DND-41 (cell line): ENCODE data around the gene HSPA2.
A peak's percentile ranks its signal among the peaks of the same experiment; 100 is the strongest.

ENCODE experiments used
- ATAC-seq: fragments of 200-7000 bp; cut with Tn5 transposase; 3 replicates; pipeline ENCODE4 v1.9.1; 2021; ENCODE audit warnings: low read depth; ENCODE audit not compliant: insufficient read depth
- DNase-seq: peaks from one replicate; pipeline ENCODE4 v3.0.0-alpha.2; 2020
- H2AFZ ChIP-seq: 2 replicates; pipeline ENCODE4 v1.6.0; 2012; ENCODE audit warnings: low read depth, low read length
- H3K27ac ChIP-seq: 2 replicates; pipeline ENCODE4 v1.5.1; 2012; ENCODE audit warnings: low read length, inconsistent platforms
- H3K27me3 ChIP-seq: fragments of 200-600 bp; sonication (generic); 2 replicates; pipeline ENCODE4 v1.6.0; 2012; ENCODE audit warnings: low read length, mild to moderate bottlenecking, inconsistent platforms; ENCODE audit not compliant: insufficient read depth, poor library complexity
- H3K36me3 ChIP-seq: 2 replicates; pipeline ENCODE4 v1.5.1; 2012; ENCODE audit warnings: low read length, inconsistent platforms; ENCODE audit not compliant: insufficient read depth
- H3K4me1 ChIP-seq: 2 replicates; pipeline ENCODE4 v1.5.1; 2012; ENCODE audit warnings: mild to moderate bottlenecking, low read length; ENCODE audit not compliant: insufficient read depth
- H3K4me2 ChIP-seq: 2 replicates; pipeline ENCODE4 v1.6.0; 2012; ENCODE audit warnings: mild to moderate bottlenecking, moderate library complexity, low read length, inconsistent platforms; ENCODE audit not compliant: insufficient read depth
- H3K4me3 ChIP-seq, 2 experiments: fragments of 200-600 bp in 1 of 2; shearing (Covaris generic) in 1 of 2; 2 replicates each; pipeline ENCODE4 v1.5.1; 2012 to 2016; ENCODE audit warnings: inconsistent platforms in 2 of 2, low read length in 2 of 2, mild to moderate bottlenecking in 2 of 2, low read depth in 1 of 2, moderate library complexity in 1 of 2
- H3K79me2 ChIP-seq: 2 replicates; pipeline ENCODE4 v1.6.0; 2012; ENCODE audit warnings: low read length, inconsistent platforms; ENCODE audit not compliant: insufficient read depth
- H3K9ac ChIP-seq: 2 replicates; pipeline ENCODE4 v1.6.0; 2012; ENCODE audit warnings: low read depth, mild to moderate bottlenecking, inconsistent platforms, low read length, moderate library complexity
- H3K9me3 ChIP-seq: 2 replicates; pipeline ENCODE4 v1.5.1; 2012; ENCODE audit warnings: low read length, moderate library complexity, mild to moderate bottlenecking, inconsistent platforms; ENCODE audit not compliant: insufficient read depth, severe bottlenecking
- H4K20me1 ChIP-seq: 2 replicates; pipeline ENCODE4 v1.6.0; 2012; ENCODE audit warnings: low read length; ENCODE audit not compliant: insufficient read depth
- EZH2 ChIP-seq: IDR thresholded peaks from 3 replicates; pipeline ENCODE4 v1.6.1; 2012; ENCODE audit warnings: borderline replicate concordance, low read depth, mild to moderate bottlenecking, moderate library complexity, low read length, inconsistent platforms; ENCODE audit not compliant: severe bottlenecking
- TF ChIP-seq, protein P1 (sequence below): IDR thresholded peaks from 2 replicates; pipeline ENCODE4 v1.5.1; 2012; ENCODE audit warnings: borderline replicate concordance, low read length, moderate library complexity, mild to moderate bottlenecking; ENCODE audit not compliant: poor library complexity, severe bottlenecking; ENCODE audit errors: extremely low read depth

Gene HSPA2

DNA sequence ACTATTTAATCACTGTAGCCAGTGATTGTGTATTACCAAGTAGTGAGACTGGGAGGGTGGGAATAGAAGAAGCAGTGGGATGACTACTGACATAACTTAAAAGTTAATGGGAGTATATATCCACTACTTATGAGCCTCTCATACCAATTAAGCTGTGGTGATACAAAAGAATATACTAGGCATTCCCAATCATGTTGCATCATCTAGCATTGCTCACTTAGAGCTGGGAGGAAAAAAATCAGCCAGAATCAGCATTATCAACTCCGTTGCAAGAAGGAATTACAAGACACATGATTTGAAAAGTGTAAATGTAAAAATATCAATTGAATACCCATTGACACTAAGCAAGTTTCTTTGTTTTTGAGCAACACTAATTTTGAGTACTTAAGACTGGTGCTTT is 8.5 kb downstream of the HSPA2 start:
- H3K27me3 ChIP-seq: peaks cover 21% of the 10 kb centered on the region
- no peaks in the 10 kb centered on the region for H3K79me2 ChIP-seq
- no peak overlapping the region for H3K27ac ChIP-seq
- no peaks in the 10 kb centered on the region for H4K20me1 ChIP-seq
- no peak overlapping the region for H2AFZ ChIP-seq
- ATAC-seq: no peak
- no peak for TF ChIP-seq EZH2
- TF ChIP-seq, protein P1, sequence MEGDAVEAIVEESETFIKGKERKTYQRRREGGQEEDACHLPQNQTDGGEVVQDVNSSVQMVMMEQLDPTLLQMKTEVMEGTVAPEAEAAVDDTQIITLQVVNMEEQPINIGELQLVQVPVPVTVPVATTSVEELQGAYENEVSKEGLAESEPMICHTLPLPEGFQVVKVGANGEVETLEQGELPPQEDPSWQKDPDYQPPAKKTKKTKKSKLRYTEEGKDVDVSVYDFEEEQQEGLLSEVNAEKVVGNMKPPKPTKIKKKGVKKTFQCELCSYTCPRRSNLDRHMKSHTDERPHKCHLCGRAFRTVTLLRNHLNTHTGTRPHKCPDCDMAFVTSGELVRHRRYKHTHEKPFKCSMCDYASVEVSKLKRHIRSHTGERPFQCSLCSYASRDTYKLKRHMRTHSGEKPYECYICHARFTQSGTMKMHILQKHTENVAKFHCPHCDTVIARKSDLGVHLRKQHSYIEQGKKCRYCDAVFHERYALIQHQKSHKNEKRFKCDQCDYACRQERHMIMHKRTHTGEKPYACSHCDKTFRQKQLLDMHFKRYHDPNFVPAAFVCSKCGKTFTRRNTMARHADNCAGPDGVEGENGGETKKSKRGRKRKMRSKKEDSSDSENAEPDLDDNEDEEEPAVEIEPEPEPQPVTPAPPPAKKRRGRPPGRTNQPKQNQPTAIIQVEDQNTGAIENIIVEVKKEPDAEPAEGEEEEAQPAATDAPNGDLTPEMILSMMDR: no peak
- no peak overlapping the region for H3K9ac ChIP-seq
- H3K36me3 ChIP-seq: no peaks in the 10 kb centered on the region
- H3K4me3 ChIP-seq: no peak overlapping the region
- H3K4me2 ChIP-seq: no peak overlapping the region
- no peaks in the 10 kb centered on the region for H3K9me3 ChIP-seq
- no peak for DNase-seq
- H3K4me1 ChIP-seq: no peaks in the 10 kb centered on the region

DNA sequence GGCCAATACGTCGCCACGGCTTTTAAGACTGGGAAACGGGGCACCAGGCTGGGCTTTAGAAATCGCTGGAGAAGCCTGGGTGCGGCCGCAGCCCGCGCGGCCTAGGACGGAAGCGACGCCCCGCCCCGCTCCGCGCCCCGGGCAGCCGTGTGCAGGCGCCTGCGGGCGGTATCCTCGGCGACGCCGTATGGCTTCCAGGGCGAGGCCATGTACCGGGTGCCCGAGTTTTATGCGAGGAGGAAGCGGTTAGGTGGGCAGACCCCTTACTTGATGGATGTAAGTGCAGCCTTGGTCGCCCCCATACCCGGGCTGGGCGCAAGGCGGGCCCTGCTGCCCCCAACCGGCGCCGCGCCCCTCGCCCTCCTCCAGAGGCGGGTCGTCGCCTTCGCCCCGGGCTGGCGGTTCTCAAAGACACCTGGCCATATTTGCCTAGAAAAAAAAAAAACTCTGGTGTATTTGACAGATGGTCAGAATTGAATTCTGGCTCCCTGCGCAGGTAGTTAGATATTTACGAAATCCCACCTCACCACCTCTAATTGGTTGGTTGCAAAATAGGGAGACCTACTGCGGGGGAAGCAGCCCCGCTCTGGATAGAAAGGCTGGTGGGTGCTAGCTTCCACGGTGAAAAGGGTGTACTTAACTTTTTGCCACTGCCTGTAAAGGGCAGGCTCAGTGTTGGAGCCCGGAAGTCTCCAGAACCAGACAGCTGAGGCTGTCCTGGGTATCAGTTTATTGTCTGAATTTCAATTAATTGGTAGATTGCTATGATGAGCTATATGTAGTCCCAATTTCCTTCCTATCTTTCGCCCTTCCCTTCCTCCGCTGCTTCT is 9.5 kb downstream of the HSPA2 start, which contains the start of gene PPP1R36:
TSS of gene PPP1R36 (plus strand) at position 171 of the 830 bp plus-strand sequence. CDS start at position 208, 37 bp downstream.
- H3K4me3 ChIP-seq: no peak within 1 kb of the TSS
- DNase-seq: no peak

DNA sequence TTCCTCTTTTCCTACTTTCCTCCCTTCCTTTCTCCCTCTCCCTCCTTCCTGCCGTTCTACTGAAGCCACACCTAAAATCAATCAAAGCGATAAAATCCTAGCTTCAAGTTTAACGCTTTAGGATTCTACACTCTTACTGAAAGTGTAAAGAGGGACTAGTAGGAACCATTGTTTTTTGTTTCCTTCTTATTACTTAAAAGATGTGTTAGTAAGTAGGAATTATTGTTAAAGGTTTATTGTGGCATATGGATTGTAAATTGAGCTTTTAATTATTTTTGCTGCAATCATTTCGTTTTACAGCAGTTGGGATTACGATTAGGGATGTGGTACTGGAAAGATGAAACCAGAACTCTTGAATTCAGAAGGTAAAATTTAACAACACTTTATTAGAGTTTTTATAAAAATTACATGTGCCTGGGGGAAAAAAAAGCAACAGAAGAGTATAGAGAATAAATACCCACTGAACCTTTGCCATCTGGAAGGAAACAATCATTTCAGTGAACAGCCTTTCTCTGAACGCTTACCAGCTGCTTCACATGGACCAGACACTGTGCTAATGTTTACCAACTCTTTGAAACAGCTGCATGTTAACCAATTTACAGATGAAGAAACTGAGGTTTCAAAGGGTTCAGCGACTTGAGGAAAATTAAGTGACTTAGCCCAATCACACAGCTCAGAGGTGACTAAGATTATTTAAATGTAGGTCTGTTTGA is 10.2 kb downstream of the HSPA2 start:
- no peak overlapping the region for H3K9ac ChIP-seq
- no peaks in the 10 kb centered on the region for H3K9me3 ChIP-seq
- H3K36me3 ChIP-seq: no peaks in the 10 kb centered on the region
- no peaks in the 10 kb centered on the region for H3K79me2 ChIP-seq
- no peaks in the 10 kb centered on the region for H3K4me1 ChIP-seq
- no peaks in the 10 kb centered on the region for H4K20me1 ChIP-seq
- no peak for DNase-seq
- TF ChIP-seq EZH2: no peak
- TF ChIP-seq, protein P1: no peak
- no peak overlapping the region for H2AFZ ChIP-seq
- H3K27ac ChIP-seq: no peak overlapping the region
- ATAC-seq: no peak
- peaks cover 33% of the 10 kb centered on the region for H3K27me3 ChIP-seq
- no peak overlapping the region for H3K4me3 ChIP-seq
- no peak overlapping the region for H3K4me2 ChIP-seq

More for the DNA sequence above, 9.5 kb downstream of the HSPA2 start, which contains the start of gene PPP1R36:
- H2AFZ ChIP-seq: no peak within 1 kb of the TSS
- 0 out of 3 replicates have a peak, but pooled peaks have one; percentile 33 for ATAC-seq
- no peaks in the 10 kb centered on the region for H3K4me1 ChIP-seq
- peaks cover 28% of the 10 kb centered on the region for H3K27me3 ChIP-seq
- no peaks in the 10 kb centered on the region for H3K79me2 ChIP-seq
- H3K27ac ChIP-seq: no peak within 1 kb of the TSS
- H3K9me3 ChIP-seq: no peaks in the 10 kb centered on the region
- no peak within 1 kb of the TSS for H3K4me2 ChIP-seq
- H3K9ac ChIP-seq: no peak within 1 kb of the TSS
- TF ChIP-seq, protein P1: no peak
- TF ChIP-seq EZH2: no peak
- H4K20me1 ChIP-seq: no peaks in the 10 kb centered on the region
- H3K36me3 ChIP-seq: no peaks in the 10 kb centered on the region
